Measurements from ENCODE around the gene SYTL5. TPM values are rescaled to one million over a fixed set of nuclear protein-coding genes. Genes with fewer than 3 reads are reported as not detected.

SYTL5 gene
- total RNA-seq, 5 donors from 2014 or later (not counting 1 experiment from before 2014, with no cell fraction given) = 0.06 TPM; not detected in 4

GRCh38 chrX:38138157-38138891, 132.0 kb downstream of the SYTL5 start:
- Mint-ChIP-seq H3K9me3 (no peaks in the 10 kb centered on the region), H3K36me3 (no peaks in the 10 kb centered on the region), H3K4me3 (no peak overlapping the region), H3K27me3 (peaks cover 0 to 27% of the 10 kb centered on the region in 2 donors), H3K4me1 (no peaks in the 10 kb centered on the region), H3K27ac (no peak overlapping the region)
- H3K36me3 ChIP-seq (ENCODE audit: control insufficient read depth in 2 of 2, extremely low read depth in 1 of 2, insufficient read depth in 1 of 2, low read length in 1 of 2) = no peaks in the 10 kb centered on the region
- no CpG with 5 or more reads among the region's 2 CpGs for WGBS (ENCODE audit: insufficient coverage)
- CTCF ChIA-PET = no interaction called here
- DNase-seq (no peak), ATAC-seq (replicated peaks in 1 of 4) (no peak)
- H3K4me3 ChIP-seq (ENCODE audit: control insufficient read depth in 1 of 2, extremely low read depth in 1 of 2, low read length in 1 of 2) = no peak overlapping the region
- H3K27me3 ChIP-seq (replicated peaks in 1 of 2; ENCODE audit: control insufficient read depth in 2 of 2, extremely low read depth in 1 of 2, insufficient read depth in 2 of 2, low read length in 1 of 2) = no peaks in the 10 kb centered on the region
- H3K4me1 ChIP-seq (ENCODE audit: control insufficient read depth in 1 of 2, extremely low read depth in 1 of 2, insufficient read depth in 2 of 2, low read length in 2 of 2) = no peaks in the 10 kb centered on the region
- no peak overlapping the region for H3K27ac ChIP-seq (ENCODE audit: low read length)
- POLR2A ChIA-PET = no interaction called here
- H3K9me3 ChIP-seq = no peaks in the 10 kb centered on the region

GRCh38 chrX:38138900-38139299, 132.5 kb downstream of the SYTL5 start:
- no peak overlapping the region for H3K27ac Mint-ChIP-seq
- Histone ChIP-seq H3K4me3 (ENCODE audit: control insufficient read depth in 1 of 2, extremely low read depth in 1 of 2, low read length in 1 of 2) (no peak overlapping the region), H3K27me3 (replicated peaks in 1 of 2; ENCODE audit: control insufficient read depth in 2 of 2, extremely low read depth in 1 of 2, insufficient read depth in 2 of 2, low read length in 1 of 2) (no peaks in the 10 kb centered on the region), H3K36me3 (ENCODE audit: control insufficient read depth in 2 of 2, extremely low read depth in 1 of 2, insufficient read depth in 1 of 2, low read length in 1 of 2) (no peaks in the 10 kb centered on the region), H3K4me1 (ENCODE audit: control insufficient read depth in 1 of 2, extremely low read depth in 1 of 2, insufficient read depth in 2 of 2, low read length in 2 of 2) (no peaks in the 10 kb centered on the region), H3K9me3 (no peaks in the 10 kb centered on the region), H3K27ac (ENCODE audit: low read length) (no peak overlapping the region)
- CTCF ChIA-PET = no interaction called here
- POLR2A ChIA-PET = no interaction called here
- no peaks in the 10 kb centered on the region for H3K9me3 Mint-ChIP-seq
- H3K27me3 Mint-ChIP-seq = peaks cover 0 to 27% of the 10 kb centered on the region in 2 donors
- no peak overlapping the region for H3K4me3 Mint-ChIP-seq
- no CpG with 5 or more reads among the region's 2 CpGs for WGBS (ENCODE audit: insufficient coverage)
- no peaks in the 10 kb centered on the region for H3K4me1 Mint-ChIP-seq
- DNase-seq = no peak
- H3K36me3 Mint-ChIP-seq = no peaks in the 10 kb centered on the region
- ATAC-seq (replicated peaks in 1 of 4) = no peak

GRCh38 chrX:38142610-38143009, 136.3 kb downstream of the SYTL5 start:
- H3K27ac ChIP-seq (ENCODE audit: low read length) = no peak overlapping the region
- Mint-ChIP-seq H3K27me3 (peaks cover 2 to 28% of the 10 kb centered on the region in 2 donors), H3K9me3 (no peaks in the 10 kb centered on the region), H3K4me3 (no peak overlapping the region), H3K4me1 (no peaks in the 10 kb centered on the region), H3K36me3 (no peaks in the 10 kb centered on the region), H3K27ac (no peak overlapping the region)
- H3K36me3 ChIP-seq (ENCODE audit: control insufficient read depth in 2 of 2, extremely low read depth in 1 of 2, insufficient read depth in 1 of 2, low read length in 1 of 2) = no peaks in the 10 kb centered on the region
- no peaks in the 10 kb centered on the region for H3K9me3 ChIP-seq
- H3K27me3 ChIP-seq (replicated peaks in 1 of 2; ENCODE audit: control insufficient read depth in 2 of 2, extremely low read depth in 1 of 2, insufficient read depth in 2 of 2, low read length in 1 of 2) = no peaks in the 10 kb centered on the region
- no peaks in the 10 kb centered on the region for H3K4me1 ChIP-seq (ENCODE audit: control insufficient read depth in 1 of 2, extremely low read depth in 1 of 2, insufficient read depth in 2 of 2, low read length in 2 of 2)
- no peak overlapping the region for H3K4me3 ChIP-seq (ENCODE audit: control insufficient read depth in 1 of 2, extremely low read depth in 1 of 2, low read length in 1 of 2)
- 100% methylated on average over 1 of the region's 1 CpG for WGBS (ENCODE audit: insufficient coverage)
- ChIA-PET POLR2A (no interaction called here), CTCF (no interaction called here)
- DNase-seq (no peak), ATAC-seq (replicated peaks in 1 of 4) (no peak)

GRCh38 chrX:38149016-38149415, 142.7 kb downstream of the SYTL5 start:
- no CpG with 5 or more reads among the region's 2 CpGs for WGBS (ENCODE audit: insufficient coverage)
- no peaks in the 10 kb centered on the region for H3K36me3 Mint-ChIP-seq
- Histone ChIP-seq H3K27me3 (replicated peaks in 1 of 2; ENCODE audit: control insufficient read depth in 2 of 2, extremely low read depth in 1 of 2, insufficient read depth in 2 of 2, low read length in 1 of 2) (no peaks in the 10 kb centered on the region), H3K4me1 (ENCODE audit: control insufficient read depth in 1 of 2, extremely low read depth in 1 of 2, insufficient read depth in 2 of 2, low read length in 2 of 2) (no peaks in the 10 kb centered on the region), H3K4me3 (ENCODE audit: control insufficient read depth in 1 of 2, extremely low read depth in 1 of 2, low read length in 1 of 2) (no peak overlapping the region), H3K27ac (ENCODE audit: low read length) (no peak overlapping the region), H3K36me3 (ENCODE audit: control insufficient read depth in 2 of 2, extremely low read depth in 1 of 2, insufficient read depth in 1 of 2, low read length in 1 of 2) (no peaks in the 10 kb centered on the region), H3K9me3 (no peaks in the 10 kb centered on the region)
- ATAC-seq (replicated peaks in 1 of 4) (no peak), DNase-seq (no peak)
- no peaks in the 10 kb centered on the region for H3K9me3 Mint-ChIP-seq
- no peaks in the 10 kb centered on the region for H3K4me1 Mint-ChIP-seq
- POLR2A ChIA-PET = no interaction called here
- CTCF ChIA-PET = no interaction called here
- H3K27me3 Mint-ChIP-seq = peaks cover 10 to 42% of the 10 kb centered on the region in 2 donors
- no peak overlapping the region for H3K27ac Mint-ChIP-seq
- no peak overlapping the region for H3K4me3 Mint-ChIP-seq

- Mint-ChIP-seq H3K4me3 (no peak overlapping the region), H3K27ac (no peak overlapping the region), H3K36me3 (no peaks in the 10 kb centered on the region), H3K27me3 (peaks cover 8 to 37% of the 10 kb centered on the region in 2 donors), H3K4me1 (no peaks in the 10 kb centered on the region), H3K9me3 (no peaks in the 10 kb centered on the region)
- 100% methylated on average over 2 of the region's 4 CpGs for WGBS (ENCODE audit: insufficient coverage)
- Histone ChIP-seq H3K4me3 (ENCODE audit: control insufficient read depth in 1 of 2, extremely low read depth in 1 of 2, low read length in 1 of 2) (no peak overlapping the region), H3K36me3 (ENCODE audit: control insufficient read depth in 2 of 2, extremely low read depth in 1 of 2, insufficient read depth in 1 of 2, low read length in 1 of 2) (no peaks in the 10 kb centered on the region), H3K27me3 (replicated peaks in 1 of 2; ENCODE audit: control insufficient read depth in 2 of 2, extremely low read depth in 1 of 2, insufficient read depth in 2 of 2, low read length in 1 of 2) (no peaks in the 10 kb centered on the region), H3K27ac (ENCODE audit: low read length) (no peak overlapping the region), H3K4me1 (ENCODE audit: control insufficient read depth in 1 of 2, extremely low read depth in 1 of 2, insufficient read depth in 2 of 2, low read length in 2 of 2) (no peaks in the 10 kb centered on the region), H3K9me3 (no peaks in the 10 kb centered on the region)
- ChIA-PET POLR2A (no interaction called here), CTCF (no interaction called here)
- no peak for DNase-seq
- no peak for ATAC-seq (replicated peaks in 1 of 4)
These were observed 144.6 kb downstream of the SYTL5 start for GRCh38 chrX:38150993-38151392.

- no CpG with 5 or more reads among the region's 5 CpGs for WGBS (ENCODE audit: insufficient coverage)
- ATAC-seq (replicated peaks in 1 of 4) = no peak
These were observed 145.1 kb downstream of the SYTL5 start for GRCh38 chrX:38151441-38151840.

GRCh38 chrX:38154340-38154739, 148.0 kb downstream of the SYTL5 start:
- no peaks in the 10 kb centered on the region for H3K36me3 ChIP-seq (ENCODE audit: control insufficient read depth in 2 of 2, extremely low read depth in 1 of 2, insufficient read depth in 1 of 2, low read length in 1 of 2)
- no peaks in the 10 kb centered on the region for H3K36me3 Mint-ChIP-seq
- WGBS (ENCODE audit: insufficient coverage) = no CpG with 5 or more reads among the region's 5 CpGs

More at GRCh38 chrX:38151441-38151840, 145.1 kb downstream of the SYTL5 start:
- Histone ChIP-seq H3K4me1 (ENCODE audit: control insufficient read depth in 1 of 2, extremely low read depth in 1 of 2, insufficient read depth in 2 of 2, low read length in 2 of 2) (no peaks in the 10 kb centered on the region), H3K27ac (ENCODE audit: low read length) (no peak overlapping the region), H3K36me3 (ENCODE audit: control insufficient read depth in 2 of 2, extremely low read depth in 1 of 2, insufficient read depth in 1 of 2, low read length in 1 of 2) (no peaks in the 10 kb centered on the region), H3K27me3 (replicated peaks in 1 of 2; ENCODE audit: control insufficient read depth in 2 of 2, extremely low read depth in 1 of 2, insufficient read depth in 2 of 2, low read length in 1 of 2) (no peaks in the 10 kb centered on the region), H3K4me3 (ENCODE audit: control insufficient read depth in 1 of 2, extremely low read depth in 1 of 2, low read length in 1 of 2) (no peak overlapping the region), H3K9me3 (no peaks in the 10 kb centered on the region)
- peaks cover 8 to 37% of the 10 kb centered on the region in 2 donors for H3K27me3 Mint-ChIP-seq
- POLR2A ChIA-PET = no interaction called here
- no peaks in the 10 kb centered on the region for H3K4me1 Mint-ChIP-seq
- no peaks in the 10 kb centered on the region for H3K36me3 Mint-ChIP-seq
- CTCF ChIA-PET = no interaction called here
- no peak overlapping the region for H3K4me3 Mint-ChIP-seq
- DNase-seq = no peak
- H3K27ac Mint-ChIP-seq = no peak overlapping the region
- no peaks in the 10 kb centered on the region for H3K9me3 Mint-ChIP-seq

More at GRCh38 chrX:38154340-38154739, 148.0 kb downstream of the SYTL5 start:
- CTCF ChIA-PET = no interaction called here
- H3K27ac ChIP-seq (ENCODE audit: low read length) = no peak overlapping the region
- Mint-ChIP-seq H3K9me3 (no peaks in the 10 kb centered on the region), H3K27me3 (peaks cover 9 to 40% of the 10 kb centered on the region in 2 donors), H3K27ac (no peak overlapping the region), H3K4me1 (no peaks in the 10 kb centered on the region), H3K4me3 (no peak overlapping the region)
- DNase-seq = no peak
- POLR2A ChIA-PET = no interaction called here
- no peak for ATAC-seq (replicated peaks in 1 of 4)
- H3K4me1 ChIP-seq (ENCODE audit: control insufficient read depth in 1 of 2, extremely low read depth in 1 of 2, insufficient read depth in 2 of 2, low read length in 2 of 2) = no peaks in the 10 kb centered on the region
- no peak overlapping the region for H3K4me3 ChIP-seq (ENCODE audit: control insufficient read depth in 1 of 2, extremely low read depth in 1 of 2, low read length in 1 of 2)
- no peaks in the 10 kb centered on the region for H3K27me3 ChIP-seq (replicated peaks in 1 of 2; ENCODE audit: control insufficient read depth in 2 of 2, extremely low read depth in 1 of 2, insufficient read depth in 2 of 2, low read length in 1 of 2)
- no peaks in the 10 kb centered on the region for H3K9me3 ChIP-seq
